ES-I3 (cell line): ENCODE data around the gene RSPH9.
"Not testable (repeated sequence)": the region's sequence is repeated elsewhere in the genome, so short reads cannot be mapped to it uniquely, and the experiment has no call there.

Experiments used
- H3K36me3 ChIP-seq: 2 replicates; pipeline ENCODE4 v1.6.1; 2013; ENCODE audit warnings: mild to moderate bottlenecking, low read length, control low read depth, moderate library complexity; ENCODE audit not compliant: insufficient read depth
- H3K4me1 ChIP-seq: 2 replicates; pipeline ENCODE4 v1.6.1; 2013; ENCODE audit warnings: mild to moderate bottlenecking, control low read depth, low read length; ENCODE audit not compliant: insufficient read depth
- H3K9ac ChIP-seq: 2 replicates; pipeline ENCODE4 v1.6.1; 2013; ENCODE audit warnings: low read depth, mild to moderate bottlenecking, low read length, moderate library complexity
- H3K9me3 ChIP-seq: 2 replicates; pipeline ENCODE4 v1.6.1; 2013; ENCODE audit warnings: mild to moderate bottlenecking, low read length, moderate library complexity; ENCODE audit not compliant: control insufficient read depth, insufficient read depth

The RSPH9 gene

DNA sequence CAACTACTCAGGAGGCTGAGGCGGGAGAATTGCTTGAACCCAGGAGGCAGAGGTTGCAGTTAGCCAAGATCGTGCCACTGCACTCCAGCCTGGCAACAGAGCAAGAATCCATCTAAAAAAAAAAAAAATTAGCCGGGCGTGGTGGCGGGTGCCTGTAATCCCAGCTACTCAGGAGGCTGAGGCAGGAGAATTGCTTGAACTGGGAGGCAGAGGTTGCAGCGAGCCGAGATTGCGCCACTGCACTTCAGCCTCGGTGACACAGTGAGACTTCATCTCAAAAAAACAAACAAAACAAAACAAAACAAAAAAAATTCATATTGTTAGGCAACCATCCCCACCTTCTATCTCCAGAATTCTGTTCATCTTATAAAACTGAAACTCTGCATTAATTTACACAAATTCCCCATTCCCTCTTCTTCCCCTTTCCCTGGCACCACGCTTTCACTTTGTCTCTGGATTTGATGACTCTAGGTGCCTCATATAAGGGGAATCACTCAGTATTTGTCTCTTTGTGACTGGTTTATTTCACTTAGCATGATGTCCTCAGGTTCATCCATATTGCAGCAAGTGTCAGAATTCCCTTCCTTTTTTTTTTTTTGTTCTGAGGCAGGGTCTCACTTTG lies 56.2 kb downstream of the RSPH9 start:
- not testable (repeated sequence) for H3K9me3 ChIP-seq, H3K36me3 ChIP-seq, H3K9ac ChIP-seq
- H3K4me1 ChIP-seq, result peaks cover 58% of the 10 kb centered on the region

DNA sequence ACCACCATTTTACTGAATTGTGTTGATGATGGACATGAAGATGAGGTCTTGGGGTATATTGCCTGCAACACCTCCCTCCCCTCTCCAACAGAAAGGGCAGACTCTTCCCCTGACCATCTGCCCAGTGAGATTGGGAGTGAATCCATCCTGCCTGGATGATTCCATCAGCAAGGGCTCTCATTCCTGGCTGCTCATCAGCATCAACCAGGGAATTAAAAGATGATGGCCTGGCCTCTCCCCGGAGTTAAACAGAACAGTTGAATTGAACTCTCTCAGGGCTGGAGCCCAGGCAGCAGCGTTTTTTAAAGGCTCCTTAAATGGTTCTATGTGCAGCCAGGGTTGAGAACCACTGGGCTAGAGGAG lies 57.3 kb downstream of the RSPH9 start:
- Histone ChIP-seq H3K4me1 (peaks cover 63% of the 10 kb centered on the region), H3K9ac (peak overlapping the region; percentile 32; the same call in 1 of the 2 replicates), H3K9me3 (no peaks in the 10 kb centered on the region), H3K36me3 (no peaks in the 10 kb centered on the region)

DNA sequence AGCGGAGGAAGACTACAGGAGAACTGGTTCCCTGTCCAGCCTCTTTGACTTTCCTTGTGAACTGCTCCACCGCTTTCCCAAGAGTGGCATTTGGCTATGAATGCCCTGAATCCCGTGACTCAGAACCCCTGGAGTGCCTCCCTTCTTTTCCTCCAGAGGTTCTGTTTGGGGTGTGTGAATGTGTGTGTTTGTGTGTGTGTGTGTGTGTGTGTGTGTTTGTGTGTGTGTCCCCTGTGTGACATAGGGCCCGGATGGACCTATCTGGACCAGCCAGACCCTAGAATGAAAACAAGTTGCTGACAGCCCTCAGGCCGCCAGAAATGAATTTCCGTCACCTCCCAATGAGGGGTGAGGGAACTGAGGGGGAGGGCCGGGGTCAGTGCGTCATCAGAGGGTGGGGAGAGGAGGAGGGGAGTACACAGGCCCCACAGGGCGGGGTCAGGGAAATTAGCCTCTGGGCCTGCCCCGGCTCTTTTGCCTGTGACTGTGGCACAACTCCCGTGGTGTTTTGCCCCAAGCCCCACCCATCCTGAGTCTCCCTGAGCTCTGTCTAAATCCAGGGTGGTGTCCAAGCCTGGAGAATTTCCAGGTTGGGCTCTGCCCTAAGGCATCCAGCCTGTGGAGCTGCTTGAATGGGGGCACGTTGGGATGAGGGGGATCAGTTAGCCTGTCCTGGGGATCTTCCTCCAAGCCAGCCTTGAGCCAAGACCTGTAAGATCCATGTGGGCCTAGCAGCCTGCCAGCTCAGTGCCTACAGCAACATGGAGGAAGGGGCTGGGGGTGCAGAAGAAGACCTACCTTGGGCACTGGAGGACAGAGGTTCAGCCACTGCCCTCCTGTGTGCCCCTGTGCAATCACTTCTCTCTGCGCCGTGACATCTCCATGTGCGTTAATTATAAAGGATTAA lies 58.0 kb downstream of the RSPH9 start:
- H3K4me1 ChIP-seq, result peaks cover 67% of the 10 kb centered on the region

DNA sequence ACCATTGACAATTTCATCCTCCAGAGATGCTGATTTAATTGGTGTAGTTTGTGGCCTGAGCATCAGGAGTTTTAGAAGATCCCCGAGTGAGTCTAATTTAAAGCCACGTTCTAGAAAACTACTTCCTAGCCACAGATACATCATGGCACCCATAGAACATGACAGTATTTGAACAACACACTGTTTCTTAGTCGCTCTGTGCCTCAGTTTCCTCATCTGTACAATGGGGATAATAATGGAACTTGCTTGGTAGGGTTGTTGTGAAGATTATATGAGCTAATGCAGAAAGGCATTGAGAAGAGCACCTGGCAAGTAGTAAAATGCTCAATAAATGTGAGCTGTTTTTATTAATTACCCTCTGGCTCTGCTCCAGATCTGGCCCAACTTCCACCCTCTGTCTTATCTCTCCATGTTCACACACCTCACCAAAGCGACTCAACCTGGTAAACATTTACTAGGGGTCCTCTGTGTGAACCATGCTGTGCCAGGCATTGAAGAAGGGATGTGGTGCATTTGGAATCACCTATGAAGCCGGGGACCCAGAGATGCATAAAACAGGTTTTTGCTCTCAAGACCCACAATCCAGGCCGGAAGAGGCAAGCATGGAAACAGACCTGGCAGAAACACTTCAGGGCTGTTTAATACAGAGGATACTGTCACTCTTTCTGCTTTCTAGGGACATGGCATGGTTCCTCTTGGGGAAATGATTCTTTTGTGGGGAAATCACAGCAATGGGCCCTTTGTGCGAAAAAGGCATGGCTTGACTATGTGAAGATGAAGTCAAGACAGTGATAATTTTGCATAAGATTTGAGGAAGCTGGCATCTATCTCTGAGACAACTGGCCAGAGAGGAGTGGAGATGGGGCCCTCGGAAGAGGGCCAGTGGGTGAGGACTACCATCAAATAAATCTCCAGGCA lies 58.9 kb downstream of the RSPH9 start:
- peaks cover 59% of the 10 kb centered on the region for H3K4me1 ChIP-seq
- H3K9ac ChIP-seq, result no peak overlapping the region
- no peaks in the 10 kb centered on the region for H3K36me3 ChIP-seq
- H3K9me3 ChIP-seq, result no peaks in the 10 kb centered on the region

More for the DNA sequence above, 58.0 kb downstream of the RSPH9 start:
- H3K36me3 ChIP-seq, result no peaks in the 10 kb centered on the region
- no peaks in the 10 kb centered on the region for H3K9me3 ChIP-seq
- peak overlapping the region; percentile 32; the same call in 1 of the 2 replicates for H3K9ac ChIP-seq

DNA sequence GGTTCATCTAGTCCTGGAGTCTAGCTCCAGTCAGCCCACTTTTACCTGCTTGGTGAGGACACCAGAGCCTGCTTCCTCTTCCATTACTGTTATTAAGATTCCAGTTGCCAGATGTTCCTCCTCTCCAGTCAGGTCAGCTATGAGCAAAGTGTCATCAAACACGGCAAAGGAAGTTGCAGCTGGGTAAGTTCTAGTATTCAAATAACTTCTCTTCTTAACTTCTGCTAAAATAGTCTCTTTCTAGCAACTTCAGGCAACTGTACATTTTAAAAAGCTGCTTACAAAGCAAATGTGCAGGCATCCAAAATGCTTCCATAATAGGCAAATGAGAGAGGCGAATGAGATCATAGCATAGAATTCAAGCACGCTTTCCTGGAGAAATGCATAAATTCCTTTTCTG lies 61.2 kb downstream of the RSPH9 start:
- H3K9ac ChIP-seq, result no peak overlapping the region
- H3K9me3 ChIP-seq, result no peaks in the 10 kb centered on the region
- no peaks in the 10 kb centered on the region for H3K36me3 ChIP-seq
- H3K4me1 ChIP-seq, result peaks cover 50% of the 10 kb centered on the region

DNA sequence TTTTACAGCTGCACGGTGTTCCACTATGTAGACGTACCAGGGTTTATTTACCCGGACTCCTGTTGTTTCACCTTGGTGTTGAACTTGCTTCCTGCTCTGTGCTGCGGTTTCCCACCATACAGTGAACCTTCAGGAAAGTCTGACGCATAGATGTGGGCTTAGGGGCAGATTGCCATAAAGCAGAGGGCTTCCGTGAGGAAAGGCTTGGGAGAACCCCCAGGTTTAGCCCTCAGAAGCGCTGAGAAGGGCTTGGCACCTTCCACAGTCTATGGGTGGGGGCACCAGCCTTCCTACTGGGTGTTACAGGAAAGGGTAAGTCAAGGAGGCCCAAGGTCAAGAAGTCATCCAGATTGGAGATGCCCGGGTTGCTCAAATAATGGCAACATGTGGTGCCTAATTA lies 62.0 kb downstream of the RSPH9 start:
- no peaks in the 10 kb centered on the region for H3K36me3 ChIP-seq
- no peak overlapping the region for H3K9ac ChIP-seq
- peaks cover 43% of the 10 kb centered on the region for H3K4me1 ChIP-seq
- no peaks in the 10 kb centered on the region for H3K9me3 ChIP-seq

DNA sequence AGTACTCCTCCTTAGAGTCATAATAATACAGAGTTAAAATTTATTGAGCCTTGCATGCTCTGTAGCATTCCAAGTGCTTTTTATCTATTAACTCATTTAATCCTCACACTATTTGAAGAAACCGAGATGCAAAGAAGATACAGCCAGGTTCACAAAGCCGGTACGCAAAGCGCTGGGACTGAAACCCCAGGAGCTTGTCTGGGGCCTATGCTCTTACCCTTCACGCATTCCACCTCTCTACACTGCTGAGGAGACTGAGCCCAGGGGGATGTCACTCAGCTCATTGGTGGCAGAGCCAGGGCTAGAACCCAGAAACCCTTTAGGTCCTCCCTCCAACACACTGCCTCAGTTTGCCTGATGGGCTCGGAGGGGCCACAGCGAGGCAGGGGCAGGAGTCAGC lies 62.4 kb downstream of the RSPH9 start:
- no peaks in the 10 kb centered on the region for H3K9me3 ChIP-seq
- no peak overlapping the region for H3K9ac ChIP-seq
- H3K36me3 ChIP-seq, result no peaks in the 10 kb centered on the region
- peaks cover 39% of the 10 kb centered on the region for H3K4me1 ChIP-seq

DNA sequence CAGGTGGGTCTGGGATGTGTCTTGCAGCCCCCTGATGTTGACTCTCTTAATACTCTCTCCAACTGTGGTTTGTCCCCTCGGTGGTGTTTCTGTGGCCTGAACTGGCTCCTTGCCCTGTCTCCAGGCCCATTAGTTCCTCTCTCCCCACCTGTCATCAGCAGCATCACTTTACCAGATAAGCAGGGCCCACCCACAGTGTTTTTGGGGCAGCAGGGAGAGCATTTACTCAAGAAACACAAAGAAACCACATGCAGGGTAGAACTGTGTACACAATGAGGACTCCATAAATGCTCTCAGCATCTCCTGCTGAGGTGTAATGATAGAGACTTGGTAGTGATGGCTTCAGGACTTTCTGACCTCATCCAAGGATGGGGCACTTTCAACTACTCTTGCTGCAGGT lies 62.9 kb downstream of the RSPH9 start:
- Histone ChIP-seq H3K4me1 (peaks cover 39% of the 10 kb centered on the region), H3K9ac (no peak overlapping the region), H3K36me3 (no peaks in the 10 kb centered on the region), H3K9me3 (no peaks in the 10 kb centered on the region)

DNA sequence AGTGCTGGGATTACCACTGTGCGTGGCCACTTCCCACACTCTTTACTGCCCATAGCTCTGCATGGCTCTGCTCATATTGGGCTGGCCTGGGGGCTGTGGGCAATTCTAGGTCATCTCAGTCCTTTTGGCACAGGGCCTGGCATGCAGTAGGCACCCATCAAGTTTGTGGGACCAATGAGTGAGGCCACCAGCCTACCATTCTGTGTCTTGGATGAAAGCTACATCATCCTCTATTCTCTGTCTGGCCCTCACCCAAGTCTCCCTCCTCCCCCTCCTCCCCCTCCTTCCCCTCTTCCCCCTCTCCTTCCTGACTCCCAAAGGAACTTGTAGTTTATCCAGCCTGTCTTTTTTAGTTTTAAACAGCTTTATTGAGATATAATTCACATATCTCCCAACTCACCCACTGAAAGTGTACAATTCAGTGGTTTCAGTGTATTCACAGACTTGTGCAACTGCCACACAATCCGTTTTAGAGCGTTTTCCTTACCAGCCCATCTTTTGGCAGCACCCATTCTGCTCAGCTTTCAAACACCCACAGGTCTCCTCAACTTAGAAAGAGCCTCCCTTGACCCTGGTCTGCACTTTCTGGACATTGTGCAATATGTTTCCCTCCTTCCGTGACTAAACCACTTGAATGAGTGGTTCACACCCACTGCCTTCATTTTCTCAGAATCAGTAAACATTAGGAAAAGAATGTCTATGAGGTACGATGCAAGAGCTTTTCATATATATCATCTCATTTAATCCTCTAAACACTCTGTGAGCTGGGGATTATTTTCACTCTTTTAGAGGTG lies 64.2 kb downstream of the RSPH9 start:
- Histone ChIP-seq H3K9me3 (no peaks in the 10 kb centered on the region), H3K9ac (no peak overlapping the region), H3K4me1 (peaks cover 28% of the 10 kb centered on the region), H3K36me3 (no peaks in the 10 kb centered on the region)

DNA sequence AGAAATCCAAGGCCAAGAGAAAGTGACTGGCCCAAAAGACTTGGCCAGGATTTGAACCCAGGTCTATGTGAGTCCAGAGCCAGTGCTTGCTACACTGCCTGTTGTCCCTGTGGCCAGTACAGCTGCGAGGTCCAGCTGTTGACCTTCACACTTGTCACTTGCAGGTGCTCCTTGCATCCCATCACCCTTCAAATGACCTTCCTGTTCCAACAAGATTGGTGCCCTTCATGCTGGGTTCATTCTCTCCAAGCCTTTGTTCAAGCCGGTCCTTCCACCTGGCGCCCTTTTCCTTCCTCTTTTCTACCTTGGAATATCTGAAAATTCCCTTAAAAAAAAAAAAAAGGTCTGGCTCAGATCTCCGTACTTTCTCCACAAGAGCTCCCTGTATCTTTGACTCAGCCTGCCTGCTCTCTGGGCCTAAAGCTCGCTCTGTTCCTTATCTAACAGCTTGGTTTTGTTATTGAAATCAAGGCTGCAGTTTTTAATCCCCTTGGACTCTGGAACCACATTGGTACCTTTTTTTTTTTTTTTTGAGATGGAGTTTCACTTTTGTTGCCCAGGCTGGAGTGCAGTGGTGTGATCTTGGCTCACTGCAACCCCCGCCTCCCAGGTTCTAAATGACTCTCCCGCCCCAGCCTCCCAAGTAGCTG lies 64.9 kb downstream of the RSPH9 start:
- Histone ChIP-seq H3K4me1 (peaks cover 30% of the 10 kb centered on the region; the same call in 1 of the 2 replicates), H3K36me3 (no peaks in the 10 kb centered on the region), H3K9me3 (no peaks in the 10 kb centered on the region), H3K9ac (no peak overlapping the region)

DNA sequence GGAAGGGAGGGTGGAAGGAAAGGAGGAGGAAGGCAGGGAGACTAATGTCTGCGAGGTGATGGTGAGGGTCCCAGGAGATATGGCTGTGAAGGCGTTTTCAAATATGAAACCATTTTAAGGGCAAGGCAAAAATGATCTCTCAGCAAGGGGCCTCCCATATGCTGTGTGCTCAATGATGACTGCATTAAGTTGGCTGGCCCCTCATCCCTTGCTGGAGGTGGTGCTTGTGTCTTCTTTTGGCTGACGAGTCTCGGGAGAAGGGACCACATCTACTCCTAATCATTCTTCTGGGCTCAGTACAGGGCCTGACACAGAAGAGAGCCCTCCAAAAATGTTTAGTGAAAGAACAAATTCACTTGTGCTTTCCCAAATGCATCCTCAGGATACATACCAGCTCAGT lies 65.7 kb downstream of the RSPH9 start:
- Histone ChIP-seq H3K9ac (no peak overlapping the region), H3K4me1 (peaks cover 23% of the 10 kb centered on the region), H3K9me3 (no peaks in the 10 kb centered on the region), H3K36me3 (no peaks in the 10 kb centered on the region)

DNA sequence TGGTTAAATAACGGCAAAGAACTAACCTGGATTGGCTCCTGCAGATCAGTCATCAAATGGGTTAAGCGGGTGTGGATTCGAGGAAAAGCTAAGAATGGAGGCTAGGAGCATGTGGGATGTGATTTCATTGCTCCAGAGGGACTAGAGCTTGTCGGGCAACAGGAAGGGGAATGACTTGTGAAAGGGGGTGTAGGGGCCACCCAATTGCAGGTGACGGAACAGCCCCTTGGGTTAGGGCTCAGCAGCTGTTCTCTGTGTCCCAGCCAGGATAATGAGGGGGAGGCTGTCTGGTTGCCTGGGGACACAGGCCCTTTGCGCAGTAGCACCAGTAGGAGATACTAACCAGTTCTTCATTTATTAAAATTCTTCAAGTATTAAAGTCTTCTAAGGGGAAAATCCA lies 67.7 kb downstream of the RSPH9 start:
- H3K4me1 ChIP-seq, result peaks cover 9% of the 10 kb centered on the region
- H3K36me3 ChIP-seq, result no peaks in the 10 kb centered on the region
- no peak overlapping the region for H3K9ac ChIP-seq
- H3K9me3 ChIP-seq, result no peaks in the 10 kb centered on the region

DNA sequence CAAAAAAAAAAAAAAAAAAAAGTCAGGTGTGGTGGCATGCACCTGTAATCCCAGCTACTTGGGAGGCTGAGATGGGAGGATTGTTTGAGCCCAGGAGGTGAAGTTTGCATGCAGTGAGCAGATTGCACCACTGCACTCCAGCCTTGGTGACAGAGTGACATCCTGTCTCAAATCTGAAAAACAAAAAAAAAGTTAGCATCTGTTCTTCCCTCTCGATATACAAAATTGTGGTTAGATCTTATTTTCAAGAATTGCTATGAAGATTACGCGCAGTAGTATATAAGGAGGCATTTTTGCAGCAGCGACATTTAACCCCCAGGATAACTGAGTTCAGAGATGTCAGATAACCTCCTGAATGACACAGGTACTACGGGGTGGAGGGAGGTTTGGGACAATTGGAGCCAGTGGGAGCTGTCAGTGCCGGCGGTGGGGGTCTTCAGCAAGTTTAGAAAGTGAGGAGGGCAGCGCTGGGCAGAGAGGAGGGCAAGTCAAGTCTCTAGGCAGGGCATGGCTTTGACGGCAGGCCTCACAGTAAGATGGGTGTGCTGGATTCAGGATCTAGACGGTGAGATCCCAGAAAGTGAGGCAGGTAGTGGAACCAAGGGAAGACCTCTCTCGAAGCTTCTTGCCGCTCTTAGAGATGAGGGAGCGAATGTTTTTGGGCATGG lies 68.9 kb downstream of the RSPH9 start:
- peaks cover 9% of the 10 kb centered on the region; the same call in 1 of the 2 replicates for H3K4me1 ChIP-seq
- no peaks in the 10 kb centered on the region for H3K9me3 ChIP-seq
- no peaks in the 10 kb centered on the region for H3K36me3 ChIP-seq
- no peak overlapping the region for H3K9ac ChIP-seq
